Lower lobe of right lung (tissue), 2 donors: ENCODE measurements around the gene ST7. TPM values are rescaled to one million over a fixed set of nuclear protein-coding genes. Genes with fewer than 3 reads are reported as not detected.
"Not testable (repeated sequence)": the region's sequence is repeated elsewhere in the genome, so short reads cannot be mapped to it uniquely, and the experiment has no call there.

Experiments
- ATAC-seq, 2 donors: fragments of 200-7000 bp; cut with Tn5 transposase; one replicate each; pipeline ENCODE4 v1.9.1; 2020 to 2022; ENCODE audit warnings: mild to moderate bottlenecking in 2 of 2, moderate library complexity in 2 of 2
- DNase-seq: peaks from one replicate; pipeline ENCODE4 v3.0.0-alpha.2; 2020
- H3K27ac ChIP-seq: fragments of 200-600 bp; one replicate; pipeline ENCODE4 v1.8.0; 2022
- H3K27me3 ChIP-seq: fragments of 200-600 bp; one replicate; pipeline ENCODE4 v1.8.0; 2022; ENCODE audit warnings: low read depth
- H3K36me3 ChIP-seq: fragments of 200-600 bp; one replicate; pipeline ENCODE4 v1.8.0; 2022; ENCODE audit warnings: mild to moderate bottlenecking
- H3K4me1 ChIP-seq: fragments of 200-600 bp; one replicate; pipeline ENCODE4 v1.8.0; 2022
- H3K4me3 ChIP-seq: fragments of 200-600 bp; one replicate; pipeline ENCODE4 v1.8.0; 2022; ENCODE audit warnings: mild to moderate bottlenecking
- H3K9me3 ChIP-seq: fragments of 200-600 bp; one replicate; pipeline ENCODE4 v1.8.0; 2022
- intact Hi-C: fragments of 100-400 bp; cut with DNase I; formaldehyde crosslinking; loops from one replicate; pipeline ENCODE4 v1.11.0; 2022
- total RNA-seq: library from RNA; stranded (reverse); fragmentation: NEBNext Ultra II Directional; extraction: Animal tissue kit (Norgen Biotek cat#: 25700); gene quantifications from one replicate; pipeline ENCODE4 v1.2.1, GENCODE V29; 2021
- TF ChIP-seq, protein P1 (sequence below): fragments of 200-600 bp; IDR thresholded peaks from one replicate; pipeline ENCODE4 v1.8.0; 2022; ENCODE audit warnings: antibody characterized with exemption, mild to moderate bottlenecking
- donor health status: DM: no; HTN: yes; CAD: no; lungs with severe emphysema.

Gene ST7
- total RNA-seq, 1 donor from 2014 or later: 51.1 TPM

DNA sequence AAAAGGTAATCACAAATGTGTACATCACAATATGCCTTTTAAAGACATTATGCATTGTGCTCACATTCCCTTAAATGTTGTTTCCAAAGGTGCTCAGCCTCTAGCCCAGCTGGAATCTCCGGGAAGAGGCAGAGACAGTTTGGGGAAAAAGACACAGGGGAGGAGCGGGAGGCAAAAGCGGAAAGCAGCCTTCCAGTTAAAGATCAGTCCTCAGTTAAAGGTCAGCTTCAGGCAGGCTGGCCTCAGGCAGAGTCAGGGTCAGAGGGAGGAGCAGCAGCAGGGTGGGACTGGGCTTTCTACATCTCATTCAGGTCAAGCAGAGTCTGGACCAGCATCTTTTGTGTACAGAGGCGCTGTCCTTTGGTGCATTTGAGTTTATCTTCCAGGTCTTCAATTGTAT, 18.6 kb downstream of the ST7 start:
- Histone ChIP-seq H3K9me3 (no peaks in the 10 kb centered on the region), H3K4me3 (no peak overlapping the region), H3K36me3 (no peaks in the 10 kb centered on the region), H3K27ac (no peak overlapping the region), H3K27me3 (no peaks in the 10 kb centered on the region), H3K4me1 (peaks cover 15% of the 10 kb centered on the region)
- no peak for DNase-seq
- TF ChIP-seq, protein P1, sequence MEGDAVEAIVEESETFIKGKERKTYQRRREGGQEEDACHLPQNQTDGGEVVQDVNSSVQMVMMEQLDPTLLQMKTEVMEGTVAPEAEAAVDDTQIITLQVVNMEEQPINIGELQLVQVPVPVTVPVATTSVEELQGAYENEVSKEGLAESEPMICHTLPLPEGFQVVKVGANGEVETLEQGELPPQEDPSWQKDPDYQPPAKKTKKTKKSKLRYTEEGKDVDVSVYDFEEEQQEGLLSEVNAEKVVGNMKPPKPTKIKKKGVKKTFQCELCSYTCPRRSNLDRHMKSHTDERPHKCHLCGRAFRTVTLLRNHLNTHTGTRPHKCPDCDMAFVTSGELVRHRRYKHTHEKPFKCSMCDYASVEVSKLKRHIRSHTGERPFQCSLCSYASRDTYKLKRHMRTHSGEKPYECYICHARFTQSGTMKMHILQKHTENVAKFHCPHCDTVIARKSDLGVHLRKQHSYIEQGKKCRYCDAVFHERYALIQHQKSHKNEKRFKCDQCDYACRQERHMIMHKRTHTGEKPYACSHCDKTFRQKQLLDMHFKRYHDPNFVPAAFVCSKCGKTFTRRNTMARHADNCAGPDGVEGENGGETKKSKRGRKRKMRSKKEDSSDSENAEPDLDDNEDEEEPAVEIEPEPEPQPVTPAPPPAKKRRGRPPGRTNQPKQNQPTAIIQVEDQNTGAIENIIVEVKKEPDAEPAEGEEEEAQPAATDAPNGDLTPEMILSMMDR: no peak
- no peak for ATAC-seq
- intact Hi-C loops: no loop called here

DNA sequence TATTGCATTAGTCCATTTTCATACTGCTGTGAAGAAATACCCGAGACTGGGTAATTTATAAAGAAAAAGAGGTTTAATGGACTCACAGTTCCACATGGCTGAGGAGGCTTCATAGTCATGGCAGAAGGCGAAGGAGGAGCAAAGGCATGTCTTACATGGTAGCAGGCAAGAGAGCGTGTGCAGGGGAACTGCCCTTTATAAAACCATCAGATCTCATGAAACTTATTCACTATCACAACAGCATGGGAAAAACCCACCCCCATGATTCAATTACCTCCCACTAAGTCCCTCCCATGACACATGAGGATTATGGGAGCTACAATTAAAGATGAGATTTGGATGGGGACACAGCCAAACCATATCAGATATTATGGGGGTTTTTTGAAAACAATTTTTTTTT, 21.7 kb downstream of the ST7 start:
- H3K4me1 ChIP-seq, H3K9me3 ChIP-seq, ATAC-seq, H3K27ac ChIP-seq, H3K4me3 ChIP-seq, H3K27me3 ChIP-seq, DNase-seq, intact Hi-C loops, H3K36me3 ChIP-seq: not testable (repeated sequence)

DNA sequence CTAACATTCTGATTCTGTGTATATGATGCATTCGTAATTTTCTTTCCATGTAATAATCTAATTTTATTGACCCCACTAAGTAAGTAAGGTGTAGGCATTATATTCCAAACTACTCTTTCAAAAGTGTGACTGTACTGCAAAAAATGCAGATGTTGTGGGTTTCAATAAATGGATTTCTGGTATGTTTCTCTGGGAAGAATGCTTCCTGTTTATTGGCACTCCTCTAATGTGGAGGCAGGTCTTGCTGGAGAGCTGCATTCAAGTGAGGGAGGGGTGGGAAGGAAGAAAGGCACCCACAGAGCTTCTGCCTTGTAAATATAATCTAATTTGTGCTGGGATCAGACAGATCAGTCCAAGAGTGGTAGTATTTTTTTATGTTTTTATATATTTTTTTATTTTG, 23.9 kb downstream of the ST7 start:
- intact Hi-C loops: no loop called here
- H3K4me3 ChIP-seq: no peak overlapping the region
- no peaks in the 10 kb centered on the region for H3K27me3 ChIP-seq
- ATAC-seq (no peak), DNase-seq (no peak)
- TF ChIP-seq, protein P1: no peak
- no peaks in the 10 kb centered on the region for H3K36me3 ChIP-seq
- H3K4me1 ChIP-seq: no peaks in the 10 kb centered on the region
- H3K9me3 ChIP-seq: no peaks in the 10 kb centered on the region
- H3K27ac ChIP-seq: no peak overlapping the region

DNA sequence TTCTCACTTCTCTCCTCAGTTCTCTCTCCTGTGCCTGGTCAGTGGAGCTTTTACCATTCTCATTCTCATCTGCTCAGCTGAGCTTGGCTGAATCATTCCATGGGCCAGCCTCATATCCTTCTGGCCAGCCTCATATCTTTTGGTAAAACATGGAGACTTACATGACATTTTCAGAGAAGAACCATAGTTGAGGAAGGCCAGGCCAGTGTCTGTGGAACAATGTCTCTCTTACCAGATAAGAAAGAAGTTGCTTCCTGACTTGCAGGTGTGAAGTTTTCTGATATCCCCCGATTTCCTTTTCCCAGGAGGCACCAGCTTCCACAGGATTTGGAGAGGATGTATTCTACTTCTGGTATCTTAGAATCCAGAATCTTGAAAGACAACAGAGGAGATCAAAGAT, 24.7 kb downstream of the ST7 start:
- Histone ChIP-seq H3K27me3 (no peaks in the 10 kb centered on the region), H3K4me1 (no peaks in the 10 kb centered on the region), H3K9me3 (no peaks in the 10 kb centered on the region), H3K36me3 (no peaks in the 10 kb centered on the region), H3K27ac (no peak overlapping the region), H3K4me3 (no peak overlapping the region)
- TF ChIP-seq, protein P1: no peak
- DNase-seq: no peak
- no peak for ATAC-seq
- intact Hi-C loops: no loop called here

DNA sequence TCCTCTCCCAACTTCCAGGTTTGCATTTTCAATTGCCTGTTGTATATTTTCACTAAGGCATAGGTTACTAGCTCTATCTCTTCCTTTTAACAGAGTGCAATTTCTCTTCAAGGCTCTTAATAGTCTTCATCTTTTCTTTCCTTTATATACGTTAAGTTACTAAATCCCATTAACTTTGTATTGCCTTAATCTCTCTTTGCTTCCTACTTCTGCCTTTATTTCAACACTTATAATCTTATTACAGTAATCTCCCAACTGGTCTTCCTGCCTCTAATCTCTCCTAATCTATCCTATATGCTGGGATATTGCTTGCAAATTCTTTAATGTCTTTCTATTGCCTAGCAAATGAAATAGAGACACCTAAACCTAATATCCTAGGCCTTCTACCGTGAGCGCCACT, 26.1 kb downstream of the ST7 start:
- Histone ChIP-seq H3K9me3 (no peaks in the 10 kb centered on the region), H3K27ac (no peak overlapping the region), H3K4me1 (no peaks in the 10 kb centered on the region), H3K4me3 (no peak overlapping the region), H3K27me3 (no peaks in the 10 kb centered on the region), H3K36me3 (no peaks in the 10 kb centered on the region)
- intact Hi-C loops: no loop called here
- ATAC-seq (no peak), DNase-seq (no peak)
- TF ChIP-seq, protein P1: no peak

DNA sequence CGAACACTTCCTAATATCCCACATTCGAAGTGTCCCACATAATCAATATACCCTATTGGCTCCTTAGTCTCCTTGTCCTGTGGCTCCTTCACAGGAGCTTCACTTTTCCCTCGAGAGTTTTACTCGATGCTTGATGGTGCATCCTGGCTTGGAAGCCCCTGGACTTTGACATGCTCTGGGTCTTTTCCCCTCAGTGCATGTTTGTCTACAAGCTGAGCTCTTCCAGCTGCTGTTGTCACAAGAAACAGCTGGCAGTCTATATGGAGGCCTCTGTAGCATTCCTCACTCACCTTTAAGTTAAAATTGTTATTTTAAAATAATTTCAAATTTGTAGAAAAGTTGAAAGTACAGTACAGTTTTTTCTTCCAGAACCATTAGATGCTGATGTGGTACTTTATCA, 27.1 kb downstream of the ST7 start:
- H3K36me3 ChIP-seq: no peaks in the 10 kb centered on the region
- intact Hi-C loops: no loop called here
- no peak for ATAC-seq
- TF ChIP-seq, protein P1: no peak
- no peak overlapping the region for H3K27ac ChIP-seq
- H3K9me3 ChIP-seq: no peaks in the 10 kb centered on the region
- H3K4me3 ChIP-seq: no peak overlapping the region
- DNase-seq: no peak
- no peaks in the 10 kb centered on the region for H3K27me3 ChIP-seq
- no peaks in the 10 kb centered on the region for H3K4me1 ChIP-seq
